Fibroblast of lung (primary cell): ENCODE measurements around the gene MYO18A.

Experiments used
- CTCF ChIP-seq, 2 donors: IDR thresholded peaks in 1 of 2; conservative IDR thresholded peaks in 1 of 2; 1 replicate in 1 of 2; 2 replicates in 1 of 2; pipeline ENCODE4 v1.5.1; 2011 to 2012; ENCODE audit warnings: low read length in 2 of 2, control low read depth in 1 of 2, inconsistent platforms in 1 of 2, low read depth in 1 of 2, mild to moderate bottlenecking in 1 of 2
- EZH2 ChIP-seq: IDR thresholded peaks from 2 replicates; pipeline ENCODE4 v1.5.1; 2012; ENCODE audit warnings: low read length, control low read depth, mild to moderate bottlenecking; ENCODE audit errors: missing control alignments

GRCh38 chr17:29054835-29055234 lies 125.4 kb downstream of the MYO18A start:
- TF ChIP-seq CTCF (conservative IDR thresholded peaks at IDR 0.05 in 1 of 2, IDR thresholded peaks at IDR 0.05 in 1 of 2; ENCODE audit: low read depth in 1 of 2, low read length in 2 of 2): no peak
- TF ChIP-seq EZH2: no peak
